Cardiac muscle cell (in vitro differentiated cells and primary cell): Measurements from ENCODE around the gene ITGA1. TPM values are rescaled to one million over a fixed set of nuclear protein-coding genes. Genes with fewer than 3 reads are reported as not detected.
A peak's percentile ranks its signal among the peaks of the same experiment; 100 is the strongest.

Experiments used
- DNase-seq, 2 donors: peaks; one replicate each; pipeline versions ENCODE4 v3.0.0 to v3.0.0-alpha.2; 2010 to 2017; ENCODE audit warnings: low read depth in 1 of 2, low spot score in 1 of 2
- H3K27ac ChIP-seq: fragments of 200-600 bp; sonication (generic); 2 replicates; pipeline ENCODE4 v1.5.1; 2016
- H3K27me3 ChIP-seq: fragments of 200-600 bp; sonication (generic); 2 replicates; pipeline ENCODE4 v1.6.0; 2016; ENCODE audit warnings: control low read depth
- H3K36me3 ChIP-seq: fragments of 200-600 bp; sonication (generic); 2 replicates; pipeline ENCODE4 v1.5.1; 2016; ENCODE audit warnings: control low read depth
- H3K4me1 ChIP-seq: fragments of 200-600 bp; sonication (generic); 2 replicates; pipeline ENCODE4 v1.8.1; 2017; ENCODE audit warnings: low read depth, mild to moderate bottlenecking, mixed run types
- H3K4me3 ChIP-seq: fragments of 200-600 bp; sonication (generic); 2 replicates; pipeline ENCODE4 v1.5.1; 2016; ENCODE audit warnings: mild to moderate bottlenecking
- H3K9me3 ChIP-seq: fragments of 200-600 bp; sonication (generic); 2 replicates; pipeline ENCODE4 v1.5.1; 2017; ENCODE audit warnings: low read depth, mild to moderate bottlenecking, control low read depth
- CTCF ChIP-seq: IDR thresholded peaks from 2 replicates; pipeline ENCODE4 v1.5.1; 2012; ENCODE audit warnings: low read depth, mild to moderate bottlenecking, low read length
- polyA plus RNA-seq: library from polyadenylated mRNA; unstranded; fragments of >200 nt; fragmentation: Nextera tagmentation; extraction: Ambion mirVana; gene quantifications from 2 replicates; pipeline ENCODE4 v1.2.1, GENCODE V29; 2016
- total RNA-seq: library from RNA; depleted of rRNA; stranded (reverse); fragments of >200 nt; gene quantifications from 2 replicates; pipeline ENCODE4 v1.2.3, GENCODE V29; 2016

ITGA1 gene
- total and polyA plus RNA-seq, 2 experiments from 2014 or later, result 2.9 to 7.3 TPM

- H3K36me3 ChIP-seq, result no peaks in the 10 kb centered on the region
- H3K4me3 ChIP-seq, result no peak overlapping the region
- no peak for TF ChIP-seq CTCF
- H3K27me3 ChIP-seq, result no peaks in the 10 kb centered on the region
- peaks cover 8% of the 10 kb centered on the region for H3K4me1 ChIP-seq
- DNase-seq, result no peak
- no peak overlapping the region for H3K27ac ChIP-seq
- no peaks in the 10 kb centered on the region for H3K9me3 ChIP-seq
Observed at GRCh38 chr5:52906343-52906742, 118.6 kb downstream of the ITGA1 start.

- Histone ChIP-seq H3K9me3 (no peaks in the 10 kb centered on the region), H3K27ac (no peak overlapping the region), H3K4me3 (no peak overlapping the region), H3K4me1 (peaks cover 8% of the 10 kb centered on the region), H3K27me3 (no peaks in the 10 kb centered on the region), H3K36me3 (no peaks in the 10 kb centered on the region)
- TF ChIP-seq CTCF, result no peak
- peak in 1 of 2 donors; percentile 14 for DNase-seq
Observed at GRCh38 chr5:52906845-52907244, 119.1 kb downstream of the ITGA1 start.

GRCh38 chr5:52909192-52909591 lies 121.5 kb downstream of the ITGA1 start:
- TF ChIP-seq CTCF, result no peak
- H3K4me3 ChIP-seq, result no peak overlapping the region
- no peaks in the 10 kb centered on the region for H3K36me3 ChIP-seq
- peak; percentile 5 to 55 for DNase-seq
- no peak overlapping the region for H3K27ac ChIP-seq
- H3K4me1 ChIP-seq, result peaks cover 8% of the 10 kb centered on the region
- H3K9me3 ChIP-seq, result no peaks in the 10 kb centered on the region
- no peaks in the 10 kb centered on the region for H3K27me3 ChIP-seq

GRCh38 chr5:52910071-52910470 lies 122.4 kb downstream of the ITGA1 start:
- peaks cover 8% of the 10 kb centered on the region for H3K4me1 ChIP-seq
- no peak for DNase-seq
- no peak for TF ChIP-seq CTCF
- no peaks in the 10 kb centered on the region for H3K9me3 ChIP-seq
- H3K36me3 ChIP-seq, result no peaks in the 10 kb centered on the region
- no peaks in the 10 kb centered on the region for H3K27me3 ChIP-seq
- no peak overlapping the region for H3K27ac ChIP-seq
- H3K4me3 ChIP-seq, result no peak overlapping the region

GRCh38 chr5:52915176-52915875 lies 127.6 kb downstream of the ITGA1 start:
- Histone ChIP-seq H3K27me3 (no peaks in the 10 kb centered on the region), H3K4me3 (peak overlapping the region; percentile 26), H3K4me1 (no peaks in the 10 kb centered on the region), H3K27ac (no peak overlapping the region), H3K9me3 (no peaks in the 10 kb centered on the region), H3K36me3 (no peaks in the 10 kb centered on the region)
- TF ChIP-seq CTCF, result peak; percentile 48
- DNase-seq, result peak; percentile 63 to 86
